AG04449 (cell line): ENCODE results near the gene INPP5E.

Source experiments
- CTCF ChIA-PET: fragments of 350-600 bp; formaldehyde crosslinking; extraction: SDS; loops from one replicate; lab custom pipeline; 2021; ENCODE audit warnings: antibody characterized with exemption; lab: Yijun Ruan, JAX
- POLR2A ChIA-PET: fragments of 400-600, 350-600 bp; formaldehyde crosslinking; extraction: SDS; loops from one replicate; lab custom pipeline; 2020; ENCODE audit warnings: antibody characterized with exemption, inconsistent platforms; lab: Yijun Ruan, JAX
- DNase-seq: peaks from one replicate; pipeline ENCODE4 v3.0.0-alpha.2; 2010; ENCODE audit warnings: low read depth, low spot score
- H3K4me3 ChIP-seq: 2 replicates; pipeline ENCODE4 v1.5.1; 2011; ENCODE audit warnings: low read depth, mild to moderate bottlenecking, control low read depth, low read length
- CTCF ChIP-seq: IDR thresholded peaks from one replicate; pipeline ENCODE4 v1.5.1; 2011; ENCODE audit warnings: mild to moderate bottlenecking, moderate library complexity, low read length, control low read depth, inconsistent platforms; ENCODE audit not compliant: insufficient read depth; ENCODE audit errors: missing control alignments

INPP5E gene

GRCh38 chr9:136482046-136482792 is 42.6 kb upstream of the INPP5E start:
- TF ChIP-seq CTCF, result no peak
- peak overlapping the region; percentile 78 for H3K4me3 ChIP-seq
- CTCF ChIA-PET, result no interaction called here
- DNase-seq, result no peak
- POLR2A ChIA-PET, result no interaction called here

- CTCF ChIA-PET, result interaction anchor here (1.9 kb wide), 1 partner anchor 150 kb away, joined by 5 read pairs; no protein-coding TSS in a partner anchor
- TF ChIP-seq CTCF, result no peak
- POLR2A ChIA-PET, result no interaction called here
- H3K4me3 ChIP-seq, result peak overlapping the region; percentile 78
- DNase-seq, result no peak
These were observed 41.9 kb upstream of the INPP5E start for GRCh38 chr9:136481558-136481957.

- TF ChIP-seq CTCF, result no peak
- H3K4me3 ChIP-seq, result no peak overlapping the region
- ChIA-PET POLR2A (no interaction called here), CTCF (interaction anchor here (1.4 to 1.5 kb wide), 2 partner anchors 12 to 36 kb away, joined by 3 to 4 read pairs; no protein-coding TSS in a partner anchor)
- no peak for DNase-seq
These were observed 36.9 kb upstream of the INPP5E start for GRCh38 chr9:136476369-136477150.

GRCh38 chr9:136474974-136475865 is 35.6 kb upstream of the INPP5E start:
- ChIA-PET POLR2A (no interaction called here), CTCF (interaction anchor here (1.4 to 1.5 kb wide), 2 partner anchors 13 to 35 kb away, joined by 3 to 4 read pairs; no protein-coding TSS in a partner anchor)
- no peak overlapping the region for H3K4me3 ChIP-seq
- TF ChIP-seq CTCF, result no peak
- DNase-seq, result no peak

GRCh38 chr9:136474021-136474640 is 34.5 kb upstream of the INPP5E start:
- CTCF ChIA-PET, result no interaction called here
- no peak overlapping the region for H3K4me3 ChIP-seq
- POLR2A ChIA-PET, result no interaction called here
- no peak for TF ChIP-seq CTCF
- DNase-seq, result no peak
